Measurements from ENCODE around the gene PLEK.

Gene PLEK

DNA sequence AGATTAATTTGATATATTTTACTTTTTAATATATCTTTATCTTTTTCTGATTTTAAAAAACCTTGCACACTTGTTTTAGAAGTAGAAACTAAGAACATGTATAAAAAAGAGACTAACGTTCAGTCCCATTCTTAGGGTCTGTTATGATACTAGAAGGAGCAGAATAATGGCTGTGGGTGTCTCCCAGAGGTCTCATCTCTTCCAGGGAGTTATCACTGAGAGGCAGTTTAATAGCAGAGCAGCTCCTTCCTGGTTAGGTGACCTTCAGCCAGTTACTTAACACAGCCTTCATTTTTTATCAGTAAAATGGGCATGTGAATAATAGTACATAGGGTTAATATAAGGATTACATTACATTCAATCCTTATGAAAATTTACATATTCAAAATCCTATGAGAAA is 61.4 kb downstream of the PLEK start:
- no peak overlapping the region for H3K9ac ChIP-seq (ENCODE audit: low read depth, low read length)
- H3K36me3 ChIP-seq (ENCODE audit: control insufficient read depth, insufficient read depth, low read length) = no peaks in the 10 kb centered on the region
- no peaks in the 10 kb centered on the region for H3K27me3 ChIP-seq (ENCODE audit: control insufficient read depth, insufficient read depth, low read length)
- H3K4me3 ChIP-seq (ENCODE audit: low read depth, low read length) = no peak overlapping the region
- H3K9me3 ChIP-seq (ENCODE audit: control insufficient read depth, insufficient read depth, low read length) = no peaks in the 10 kb centered on the region
- H3K4me1 ChIP-seq (ENCODE audit: control insufficient read depth, insufficient read depth, low read length) = no peaks in the 10 kb centered on the region

DNA sequence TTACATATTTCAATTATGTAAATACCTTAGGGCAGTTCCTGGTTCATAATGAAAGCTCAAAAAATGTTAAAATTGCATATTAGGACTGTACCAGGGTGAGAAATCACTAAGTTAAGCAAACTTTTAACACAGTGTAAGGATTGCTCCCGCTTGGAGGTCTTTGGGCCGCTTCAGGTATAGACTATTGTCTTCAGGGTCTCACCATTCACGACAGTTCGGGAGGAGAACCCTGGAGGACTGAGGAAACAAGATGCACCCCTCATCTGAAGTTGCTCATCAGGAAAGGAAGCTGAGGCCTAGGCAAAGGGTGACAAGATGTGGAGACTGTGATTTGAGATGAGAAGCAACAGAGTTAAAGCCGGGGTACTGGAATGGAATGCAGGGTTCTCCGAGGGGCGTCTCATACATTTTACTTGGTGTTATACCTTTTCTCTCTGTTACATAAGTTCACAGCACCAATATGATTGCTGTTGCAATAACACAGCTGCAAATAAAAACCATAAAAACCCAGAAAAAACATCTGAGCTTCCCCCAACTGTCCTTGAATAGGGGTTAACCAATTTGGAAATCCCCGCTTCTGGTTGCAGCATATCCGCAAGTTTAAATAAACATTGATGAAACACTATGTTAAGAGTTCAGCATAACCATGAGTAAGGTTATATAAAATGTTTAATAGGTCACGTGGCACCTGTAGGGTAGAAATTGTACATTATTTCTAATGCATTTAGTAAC is 61.9 kb downstream of the PLEK start:
- Histone ChIP-seq H3K9me3 (ENCODE audit: control insufficient read depth, insufficient read depth, low read length) (no peaks in the 10 kb centered on the region), H3K36me3 (ENCODE audit: control insufficient read depth, insufficient read depth, low read length) (no peaks in the 10 kb centered on the region), H3K4me3 (ENCODE audit: low read depth, low read length) (no peak overlapping the region), H3K9ac (ENCODE audit: low read depth, low read length) (no peak overlapping the region), H3K27me3 (ENCODE audit: control insufficient read depth, insufficient read depth, low read length) (no peaks in the 10 kb centered on the region), H3K4me1 (ENCODE audit: control insufficient read depth, insufficient read depth, low read length) (no peaks in the 10 kb centered on the region)

DNA sequence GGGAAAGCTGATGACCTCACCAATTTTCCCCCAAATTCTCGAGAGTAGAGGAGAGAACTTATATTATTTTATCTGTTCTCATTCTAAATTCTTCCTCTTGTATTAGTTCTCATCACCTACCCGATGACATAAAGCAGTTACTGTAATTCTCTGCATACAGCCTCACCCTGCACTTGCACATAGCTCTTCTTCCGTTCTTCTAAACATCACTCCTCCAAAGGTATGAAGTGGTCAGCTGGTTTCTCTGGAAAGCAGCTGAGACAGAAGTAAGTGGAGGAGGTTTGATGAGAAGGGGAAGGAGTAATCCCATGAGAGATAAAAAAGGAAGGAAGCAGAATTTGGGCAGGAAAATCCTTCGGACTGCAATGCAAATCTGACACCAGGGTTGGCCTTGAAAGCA is 63.0 kb downstream of the PLEK start:
- Histone ChIP-seq H3K27me3 (ENCODE audit: control insufficient read depth, insufficient read depth, low read length) (no peaks in the 10 kb centered on the region), H3K9ac (ENCODE audit: low read depth, low read length) (no peak overlapping the region), H3K4me3 (ENCODE audit: low read depth, low read length) (no peak overlapping the region), H3K4me1 (ENCODE audit: control insufficient read depth, insufficient read depth, low read length) (no peaks in the 10 kb centered on the region), H3K9me3 (ENCODE audit: control insufficient read depth, insufficient read depth, low read length) (no peaks in the 10 kb centered on the region), H3K36me3 (ENCODE audit: control insufficient read depth, insufficient read depth, low read length) (no peaks in the 10 kb centered on the region)

DNA sequence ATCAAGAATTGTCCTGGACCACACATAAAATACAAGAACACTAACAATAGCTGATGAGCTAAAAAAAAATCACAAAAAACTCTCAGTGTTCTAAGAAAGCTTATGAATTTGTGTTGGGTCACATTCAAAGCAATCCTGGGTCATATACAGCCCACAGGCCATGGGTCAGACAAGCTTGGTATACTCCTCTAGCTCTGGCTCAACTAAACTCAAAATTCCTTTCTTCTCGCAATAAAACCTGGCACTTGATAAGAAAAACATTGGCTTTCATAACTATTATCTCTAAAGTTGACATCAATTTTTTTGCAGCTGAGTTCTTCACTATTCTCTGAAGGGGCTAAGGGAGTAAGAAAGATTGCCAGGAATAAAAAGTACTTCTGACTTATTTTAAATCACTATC is 63.7 kb downstream of the PLEK start:
- Histone ChIP-seq H3K9me3 (ENCODE audit: control insufficient read depth, insufficient read depth, low read length) (no peaks in the 10 kb centered on the region), H3K36me3 (ENCODE audit: control insufficient read depth, insufficient read depth, low read length) (no peaks in the 10 kb centered on the region), H3K9ac (ENCODE audit: low read depth, low read length) (no peak overlapping the region), H3K4me1 (ENCODE audit: control insufficient read depth, insufficient read depth, low read length) (no peaks in the 10 kb centered on the region), H3K4me3 (ENCODE audit: low read depth, low read length) (no peak overlapping the region), H3K27me3 (ENCODE audit: control insufficient read depth, insufficient read depth, low read length) (no peaks in the 10 kb centered on the region)

DNA sequence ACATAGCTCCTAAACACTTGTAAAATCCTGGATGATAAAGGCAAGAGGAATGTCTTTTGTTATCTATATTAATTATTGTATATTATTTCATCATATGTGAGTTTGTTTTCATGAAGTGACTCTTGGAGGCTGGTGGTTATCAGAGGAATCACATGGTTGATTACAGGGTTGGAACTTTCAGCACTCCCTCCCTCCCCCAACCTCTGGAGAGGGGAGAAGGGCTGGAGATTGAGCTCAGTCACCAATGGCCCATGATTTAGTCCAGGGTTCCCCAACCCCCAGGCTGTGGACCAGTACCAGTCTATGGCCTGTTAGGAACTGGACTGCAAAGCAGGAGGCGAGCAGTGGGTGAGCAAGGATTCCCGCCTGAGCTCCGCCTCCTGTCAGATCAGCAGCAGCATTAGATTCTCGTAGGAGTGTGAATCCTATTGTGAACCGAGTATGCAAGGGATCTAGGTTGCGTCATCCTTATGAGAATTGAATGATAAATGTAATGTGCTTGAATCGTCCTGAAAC is 64.3 kb downstream of the PLEK start:
- Histone ChIP-seq H3K9me3 (ENCODE audit: control insufficient read depth, insufficient read depth, low read length) (no peaks in the 10 kb centered on the region), H3K27me3 (ENCODE audit: control insufficient read depth, insufficient read depth, low read length) (no peaks in the 10 kb centered on the region), H3K4me3 (ENCODE audit: low read depth, low read length) (no peak overlapping the region), H3K4me1 (ENCODE audit: control insufficient read depth, insufficient read depth, low read length) (no peaks in the 10 kb centered on the region), H3K36me3 (ENCODE audit: control insufficient read depth, insufficient read depth, low read length) (no peaks in the 10 kb centered on the region), H3K9ac (ENCODE audit: low read depth, low read length) (no peak overlapping the region)

DNA sequence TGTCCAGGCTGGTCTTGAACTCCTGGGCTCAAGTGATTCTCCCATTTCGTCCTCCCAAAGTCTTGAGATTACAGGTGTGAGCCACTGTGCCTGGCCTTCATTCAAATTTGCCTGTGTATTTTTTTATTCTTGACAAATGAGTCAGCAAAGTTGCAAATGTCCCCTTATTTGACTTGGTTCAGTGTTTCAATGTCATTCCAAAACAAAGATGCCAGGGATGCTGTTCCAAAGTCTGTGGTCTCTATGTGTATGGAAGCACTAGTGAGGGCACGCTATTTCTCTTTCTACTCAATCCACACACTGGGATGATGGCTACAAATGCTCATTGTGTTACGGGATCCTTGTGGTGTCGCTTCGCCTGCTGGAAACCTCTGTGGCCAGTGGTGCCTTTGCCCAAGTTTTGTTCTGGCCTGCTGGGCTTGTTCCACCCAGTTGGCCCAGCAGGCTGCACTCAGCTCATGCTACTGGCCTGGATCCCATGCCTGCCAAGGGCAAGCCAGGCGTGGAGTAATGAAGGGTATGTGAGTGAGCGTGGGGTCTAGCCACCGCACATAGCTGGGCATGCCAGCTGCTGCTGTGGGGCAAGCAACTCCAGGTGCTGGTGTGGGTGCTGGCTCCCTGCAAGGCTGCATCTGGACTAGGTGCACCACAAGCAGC is 66.4 kb downstream of the PLEK start:
- Histone ChIP-seq H3K9me3 (ENCODE audit: control insufficient read depth, insufficient read depth, low read length) (no peaks in the 10 kb centered on the region), H3K4me3 (ENCODE audit: low read depth, low read length) (no peak overlapping the region), H3K36me3 (ENCODE audit: control insufficient read depth, insufficient read depth, low read length) (no peaks in the 10 kb centered on the region), H3K9ac (ENCODE audit: low read depth, low read length) (no peak overlapping the region), H3K4me1 (ENCODE audit: control insufficient read depth, insufficient read depth, low read length) (no peaks in the 10 kb centered on the region), H3K27me3 (ENCODE audit: control insufficient read depth, insufficient read depth, low read length) (no peaks in the 10 kb centered on the region)

DNA sequence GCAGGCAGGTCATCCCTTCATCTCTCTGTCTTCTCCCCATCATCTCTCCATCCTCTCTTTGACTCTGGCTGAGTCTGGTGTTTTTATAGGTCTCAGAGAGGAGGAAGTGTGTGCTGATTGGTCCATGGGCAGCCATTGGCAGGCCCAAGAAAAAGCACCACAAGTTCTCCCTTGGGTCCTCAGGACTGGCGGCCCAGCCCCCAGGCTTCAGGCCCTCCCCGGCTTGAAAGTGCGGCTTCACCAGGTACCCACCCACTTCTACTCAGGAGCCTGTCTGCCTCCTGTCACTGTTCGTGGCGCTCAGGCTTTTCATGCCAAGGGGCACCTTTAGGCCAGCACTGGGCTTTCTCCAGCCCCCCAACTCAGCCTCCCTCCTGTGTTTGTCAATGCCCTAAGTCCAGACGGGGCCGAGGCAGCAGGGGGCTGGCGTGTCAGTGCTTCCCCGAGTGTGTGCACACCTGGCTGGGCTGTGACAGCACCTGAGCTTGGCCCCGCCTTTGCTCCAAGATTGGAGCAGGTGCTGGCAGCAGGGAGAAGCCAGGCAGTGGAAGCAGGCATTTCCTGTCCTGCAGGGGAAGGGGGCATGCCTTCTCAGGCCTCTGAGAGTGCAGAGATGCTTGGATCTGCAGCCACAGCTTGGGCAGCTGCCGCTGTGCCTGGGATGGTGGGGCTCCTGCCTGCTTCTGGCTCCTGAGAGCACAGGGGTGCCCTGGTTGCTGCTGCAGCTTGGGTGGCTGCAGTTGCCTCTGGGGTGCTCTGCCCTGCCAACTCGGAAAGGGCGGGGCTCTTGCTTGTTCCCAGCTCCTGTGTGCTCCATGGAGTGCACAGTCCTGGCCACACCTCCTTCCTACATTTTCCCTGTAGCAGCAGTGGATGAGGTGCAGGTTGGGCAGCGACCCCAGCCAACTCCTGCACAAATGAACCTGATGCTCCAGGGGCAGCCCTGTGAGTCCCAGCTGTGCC is 67.9 kb downstream of the PLEK start:
- no peak overlapping the region for H3K9ac ChIP-seq (ENCODE audit: low read depth, low read length)
- H3K36me3 ChIP-seq (ENCODE audit: control insufficient read depth, insufficient read depth, low read length) = no peaks in the 10 kb centered on the region
- H3K4me1 ChIP-seq (ENCODE audit: control insufficient read depth, insufficient read depth, low read length) = no peaks in the 10 kb centered on the region
- H3K4me3 ChIP-seq (ENCODE audit: low read depth, low read length) = no peak overlapping the region
- no peaks in the 10 kb centered on the region for H3K9me3 ChIP-seq (ENCODE audit: control insufficient read depth, insufficient read depth, low read length)
- no peaks in the 10 kb centered on the region for H3K27me3 ChIP-seq (ENCODE audit: control insufficient read depth, insufficient read depth, low read length)

DNA sequence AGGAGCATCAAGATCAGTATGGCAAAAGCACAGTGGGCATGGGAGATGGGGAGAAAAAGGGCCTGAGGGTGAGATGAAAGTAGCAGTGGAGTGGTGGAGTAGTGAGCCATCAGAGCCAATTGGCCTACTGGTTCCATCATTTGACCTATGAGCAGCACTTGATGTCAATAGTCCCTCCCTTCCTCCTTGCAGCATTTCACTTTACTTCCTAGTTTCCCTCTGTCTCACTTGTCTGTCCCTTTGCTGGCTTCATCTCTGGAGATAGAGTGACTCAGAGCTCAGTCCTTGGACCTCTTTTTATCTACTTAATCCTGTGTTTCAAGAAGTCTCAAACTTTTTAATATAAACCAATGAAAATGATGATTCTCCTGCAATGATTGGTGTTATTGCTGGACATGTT is 69.9 kb downstream of the PLEK start:
- Histone ChIP-seq H3K9me3 (ENCODE audit: control insufficient read depth, insufficient read depth, low read length) (no peaks in the 10 kb centered on the region), H3K4me3 (ENCODE audit: low read depth, low read length) (no peak overlapping the region), H3K36me3 (ENCODE audit: control insufficient read depth, insufficient read depth, low read length) (no peaks in the 10 kb centered on the region), H3K27me3 (ENCODE audit: control insufficient read depth, insufficient read depth, low read length) (no peaks in the 10 kb centered on the region), H3K9ac (ENCODE audit: low read depth, low read length) (no peak overlapping the region), H3K4me1 (ENCODE audit: control insufficient read depth, insufficient read depth, low read length) (no peaks in the 10 kb centered on the region)

DNA sequence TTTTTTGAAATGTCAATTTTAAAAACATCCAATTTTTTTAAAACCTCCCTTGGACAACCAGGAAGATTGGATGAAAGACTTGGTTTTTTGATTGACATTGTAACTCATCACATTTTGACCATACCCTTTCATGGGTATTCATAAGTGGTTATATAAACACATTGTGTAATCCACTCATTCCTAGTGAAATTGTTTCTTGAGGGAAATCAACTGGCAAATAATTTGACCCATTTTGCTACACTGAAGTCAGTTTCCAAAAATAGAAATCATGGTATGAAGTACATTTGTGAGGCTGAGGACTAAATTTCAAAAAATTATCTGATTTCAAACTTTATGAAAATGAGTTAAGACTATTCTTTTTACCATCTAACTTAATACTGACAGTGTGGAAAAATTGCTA is 70.5 kb downstream of the PLEK start:
- no peaks in the 10 kb centered on the region for H3K36me3 ChIP-seq (ENCODE audit: control insufficient read depth, insufficient read depth, low read length)
- H3K9ac ChIP-seq (ENCODE audit: low read depth, low read length) = no peak overlapping the region
- H3K27me3 ChIP-seq (ENCODE audit: control insufficient read depth, insufficient read depth, low read length) = no peaks in the 10 kb centered on the region
- H3K9me3 ChIP-seq (ENCODE audit: control insufficient read depth, insufficient read depth, low read length) = no peaks in the 10 kb centered on the region
- H3K4me3 ChIP-seq (ENCODE audit: low read depth, low read length) = no peak overlapping the region
- H3K4me1 ChIP-seq (ENCODE audit: control insufficient read depth, insufficient read depth, low read length) = no peaks in the 10 kb centered on the region

DNA sequence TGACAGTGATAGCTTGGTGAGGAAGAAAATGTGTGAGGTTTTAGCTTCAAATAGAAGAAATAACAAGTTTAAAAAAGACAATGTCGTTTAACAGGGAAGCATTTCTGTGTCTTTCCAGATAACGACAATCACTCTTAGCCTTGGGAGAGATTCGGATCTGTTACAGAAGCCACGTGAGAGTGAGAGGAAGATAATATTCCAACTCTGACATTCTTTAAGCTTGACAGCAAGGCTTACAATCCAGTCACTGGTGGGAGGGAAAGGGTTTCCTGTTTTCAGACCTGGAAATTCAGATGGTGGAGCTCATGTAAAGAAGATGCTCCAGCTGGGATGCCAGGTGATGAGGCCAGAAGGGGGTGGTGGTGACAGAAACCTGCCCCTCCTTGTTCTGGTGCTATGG is 71.2 kb downstream of the PLEK start:
- Histone ChIP-seq H3K27me3 (ENCODE audit: control insufficient read depth, insufficient read depth, low read length) (no peaks in the 10 kb centered on the region), H3K9ac (ENCODE audit: low read depth, low read length) (no peak overlapping the region), H3K4me1 (ENCODE audit: control insufficient read depth, insufficient read depth, low read length) (no peaks in the 10 kb centered on the region), H3K4me3 (ENCODE audit: low read depth, low read length) (no peak overlapping the region), H3K36me3 (ENCODE audit: control insufficient read depth, insufficient read depth, low read length) (no peaks in the 10 kb centered on the region), H3K9me3 (ENCODE audit: control insufficient read depth, insufficient read depth, low read length) (no peaks in the 10 kb centered on the region)

DNA sequence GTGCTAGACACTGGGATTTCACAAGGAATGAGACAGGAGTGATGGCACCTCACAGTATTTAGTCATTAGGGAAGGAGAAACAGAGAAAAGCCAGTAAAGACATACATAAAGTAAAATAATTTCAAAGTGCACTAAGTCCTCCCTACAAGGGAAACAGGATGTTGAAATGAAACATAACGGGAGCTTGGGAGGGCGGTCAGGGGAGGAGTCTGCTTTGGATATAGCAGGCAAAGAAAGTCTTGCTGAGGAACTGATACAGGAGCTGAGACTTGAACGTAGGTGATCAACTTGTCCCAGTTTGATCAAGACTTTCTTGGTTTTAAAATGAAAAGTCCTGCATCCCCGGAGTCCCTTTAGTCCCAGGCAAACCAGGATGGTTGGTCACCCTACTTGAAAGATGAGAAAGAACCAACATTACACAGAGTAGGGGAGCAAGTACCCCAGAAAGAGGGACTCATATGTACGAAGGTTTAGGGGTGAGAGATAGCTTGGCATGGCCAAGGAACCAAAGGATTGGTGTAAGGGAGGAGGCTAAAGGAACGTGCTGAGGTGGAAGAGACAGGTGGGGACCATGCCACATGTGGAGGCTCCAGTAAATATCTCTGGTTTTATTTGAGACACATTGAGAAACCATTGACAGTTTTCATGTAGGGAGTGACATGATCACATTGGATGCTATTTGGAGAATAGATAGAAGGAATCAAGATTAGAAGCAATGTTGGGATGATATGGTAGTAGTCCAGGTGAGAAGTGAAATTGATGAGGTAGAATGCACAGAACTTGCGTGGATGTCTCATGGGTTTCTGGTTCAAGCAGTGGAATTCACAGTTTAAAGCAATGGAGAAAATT is 73.6 kb downstream of the PLEK start:
- Histone ChIP-seq H3K4me3 (ENCODE audit: low read depth, low read length) (no peak overlapping the region), H3K4me1 (ENCODE audit: control insufficient read depth, insufficient read depth, low read length) (no peaks in the 10 kb centered on the region), H3K36me3 (ENCODE audit: control insufficient read depth, insufficient read depth, low read length) (no peaks in the 10 kb centered on the region), H3K9ac (ENCODE audit: low read depth, low read length) (no peak overlapping the region), H3K27me3 (ENCODE audit: control insufficient read depth, insufficient read depth, low read length) (no peaks in the 10 kb centered on the region), H3K9me3 (ENCODE audit: control insufficient read depth, insufficient read depth, low read length) (no peaks in the 10 kb centered on the region)

All from iPS-15b (cell line).